Hindlimb muscle (tissue), 1 donor: ENCODE data around the gene FALEC. TPM values are rescaled to one million over a fixed set of nuclear protein-coding genes. Genes with fewer than 3 reads are reported as not detected.
A peak's percentile ranks its signal among the peaks of the same experiment; 100 is the strongest.
"Not testable (repeated sequence)": the region's sequence is repeated elsewhere in the genome, so short reads cannot be mapped to it uniquely, and the experiment has no call there.

Source experiments
- DNase-seq: peaks from one replicate; pipeline ENCODE4 v3.0.0-alpha.2; 2013
- polyA plus RNA-seq: library from polyadenylated mRNA; unstranded; fragments of 120-200 nt; gene quantifications from one replicate; pipeline ENCODE4 v1.2.1, GENCODE V29; 2013; ENCODE audit not compliant: insufficient read length

The FALEC gene
- polyA plus RNA-seq, 1 donor, result 1.9 TPM

- DNase-seq, result no peak
Measured at GRCh38 chr1:150559656-150560010, 44.1 kb downstream of the FALEC start.

- DNase-seq, result no peak
Measured at GRCh38 chr1:150560011-150560438, 44.5 kb downstream of the FALEC start.

GRCh38 chr1:150560576-150561253 lies 45.2 kb downstream of the FALEC start:
- peak; percentile 93 for DNase-seq

- peak; percentile 97 for DNase-seq
Measured at GRCh38 chr1:150561254-150561973, 45.9 kb downstream of the FALEC start.

GRCh38 chr1:150561974-150562445 lies 46.5 kb downstream of the FALEC start:
- DNase-seq, result peak; percentile 93

GRCh38 chr1:150562446-150563339 lies 47.1 kb downstream of the FALEC start:
- no peak for DNase-seq

- DNase-seq, result no peak
Measured at GRCh38 chr1:150563340-150564038, 47.9 kb downstream of the FALEC start.

- DNase-seq, result no peak
Measured at GRCh38 chr1:150564051-150564991, 48.8 kb downstream of the FALEC start.

- not testable (repeated sequence) for DNase-seq
Measured at GRCh38 chr1:150565240-150565991, 49.9 kb downstream of the FALEC start.

GRCh38 chr1:150566589-150567340 lies 51.2 kb downstream of the FALEC start:
- DNase-seq, result no peak

GRCh38 chr1:150567341-150567716 lies 51.8 kb downstream of the FALEC start:
- no peak for DNase-seq

- DNase-seq, result peak; percentile 86
Measured at GRCh38 chr1:150567717-150568593, 52.4 kb downstream of the FALEC start.

- DNase-seq, result no peak
Measured at GRCh38 chr1:150568594-150568966, 53.0 kb downstream of the FALEC start.

GRCh38 chr1:150572918-150573647 lies 57.5 kb downstream of the FALEC start:
- no peak for DNase-seq

GRCh38 chr1:150573648-150574071 lies 58.1 kb downstream of the FALEC start:
- DNase-seq, result not testable (repeated sequence)

GRCh38 chr1:150574260-150575071 lies 58.9 kb downstream of the FALEC start:
- DNase-seq, result no peak

GRCh38 chr1:150575072-150575489 lies 59.5 kb downstream of the FALEC start:
- no peak for DNase-seq
